HL-60 (cell line): ENCODE measurements around the gene FBLN1.

Experiments used
- GABPA ChIP-seq: IDR thresholded peaks from 2 replicates; pipeline ENCODE4 v1.6.1; 2012; ENCODE audit warnings: low read depth
- POLR2AphosphoS5 ChIP-seq: IDR thresholded peaks from 2 replicates; pipeline ENCODE4 v1.6.1; 2012; ENCODE audit warnings: low read depth
- SPI1 ChIP-seq: IDR thresholded peaks from 2 replicates; pipeline ENCODE4 v1.6.1; 2012; ENCODE audit warnings: low read depth, mild to moderate bottlenecking, borderline replicate concordance
- TF ChIP-seq, protein P1 (sequence below): IDR thresholded peaks from one replicate; pipeline ENCODE4 v1.5.1; 2011; ENCODE audit warnings: low read length, control low read depth, inconsistent platforms; ENCODE audit not compliant: insufficient read depth
- TF ChIP-seq, protein P2 (sequence below): IDR thresholded peaks from 2 replicates; pipeline ENCODE4 v1.6.1; 2012; ENCODE audit warnings: low read depth; ENCODE audit not compliant: insufficient replicate concordance

DNA sequence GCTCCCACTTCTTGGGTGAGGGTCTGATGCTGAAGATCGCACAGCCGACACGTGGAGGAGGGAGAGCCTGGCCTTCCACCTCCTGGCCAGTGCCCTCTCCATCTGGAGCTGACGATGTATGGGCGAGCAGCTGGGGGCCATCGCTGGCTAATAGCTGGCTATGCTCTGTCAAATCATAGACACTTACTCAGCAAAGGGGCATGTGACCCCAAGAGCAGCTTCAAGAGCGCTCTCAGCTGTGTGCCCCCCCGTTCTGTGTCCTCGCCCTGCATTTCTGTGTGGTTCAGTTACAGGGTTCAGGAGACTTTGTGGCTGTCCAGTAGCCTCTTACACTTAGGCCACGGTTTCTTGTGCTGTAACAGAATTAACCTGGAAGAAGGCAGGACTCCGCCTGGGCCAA is 26.4 kb downstream of the FBLN1 start:
- TF ChIP-seq POLR2AphosphoS5, result no peak
- TF ChIP-seq, protein P1, sequence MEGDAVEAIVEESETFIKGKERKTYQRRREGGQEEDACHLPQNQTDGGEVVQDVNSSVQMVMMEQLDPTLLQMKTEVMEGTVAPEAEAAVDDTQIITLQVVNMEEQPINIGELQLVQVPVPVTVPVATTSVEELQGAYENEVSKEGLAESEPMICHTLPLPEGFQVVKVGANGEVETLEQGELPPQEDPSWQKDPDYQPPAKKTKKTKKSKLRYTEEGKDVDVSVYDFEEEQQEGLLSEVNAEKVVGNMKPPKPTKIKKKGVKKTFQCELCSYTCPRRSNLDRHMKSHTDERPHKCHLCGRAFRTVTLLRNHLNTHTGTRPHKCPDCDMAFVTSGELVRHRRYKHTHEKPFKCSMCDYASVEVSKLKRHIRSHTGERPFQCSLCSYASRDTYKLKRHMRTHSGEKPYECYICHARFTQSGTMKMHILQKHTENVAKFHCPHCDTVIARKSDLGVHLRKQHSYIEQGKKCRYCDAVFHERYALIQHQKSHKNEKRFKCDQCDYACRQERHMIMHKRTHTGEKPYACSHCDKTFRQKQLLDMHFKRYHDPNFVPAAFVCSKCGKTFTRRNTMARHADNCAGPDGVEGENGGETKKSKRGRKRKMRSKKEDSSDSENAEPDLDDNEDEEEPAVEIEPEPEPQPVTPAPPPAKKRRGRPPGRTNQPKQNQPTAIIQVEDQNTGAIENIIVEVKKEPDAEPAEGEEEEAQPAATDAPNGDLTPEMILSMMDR, result no peak
- TF ChIP-seq, protein P2, sequence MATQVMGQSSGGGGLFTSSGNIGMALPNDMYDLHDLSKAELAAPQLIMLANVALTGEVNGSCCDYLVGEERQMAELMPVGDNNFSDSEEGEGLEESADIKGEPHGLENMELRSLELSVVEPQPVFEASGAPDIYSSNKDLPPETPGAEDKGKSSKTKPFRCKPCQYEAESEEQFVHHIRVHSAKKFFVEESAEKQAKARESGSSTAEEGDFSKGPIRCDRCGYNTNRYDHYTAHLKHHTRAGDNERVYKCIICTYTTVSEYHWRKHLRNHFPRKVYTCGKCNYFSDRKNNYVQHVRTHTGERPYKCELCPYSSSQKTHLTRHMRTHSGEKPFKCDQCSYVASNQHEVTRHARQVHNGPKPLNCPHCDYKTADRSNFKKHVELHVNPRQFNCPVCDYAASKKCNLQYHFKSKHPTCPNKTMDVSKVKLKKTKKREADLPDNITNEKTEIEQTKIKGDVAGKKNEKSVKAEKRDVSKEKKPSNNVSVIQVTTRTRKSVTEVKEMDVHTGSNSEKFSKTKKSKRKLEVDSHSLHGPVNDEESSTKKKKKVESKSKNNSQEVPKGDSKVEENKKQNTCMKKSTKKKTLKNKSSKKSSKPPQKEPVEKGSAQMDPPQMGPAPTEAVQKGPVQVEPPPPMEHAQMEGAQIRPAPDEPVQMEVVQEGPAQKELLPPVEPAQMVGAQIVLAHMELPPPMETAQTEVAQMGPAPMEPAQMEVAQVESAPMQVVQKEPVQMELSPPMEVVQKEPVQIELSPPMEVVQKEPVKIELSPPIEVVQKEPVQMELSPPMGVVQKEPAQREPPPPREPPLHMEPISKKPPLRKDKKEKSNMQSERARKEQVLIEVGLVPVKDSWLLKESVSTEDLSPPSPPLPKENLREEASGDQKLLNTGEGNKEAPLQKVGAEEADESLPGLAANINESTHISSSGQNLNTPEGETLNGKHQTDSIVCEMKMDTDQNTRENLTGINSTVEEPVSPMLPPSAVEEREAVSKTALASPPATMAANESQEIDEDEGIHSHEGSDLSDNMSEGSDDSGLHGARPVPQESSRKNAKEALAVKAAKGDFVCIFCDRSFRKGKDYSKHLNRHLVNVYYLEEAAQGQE, result no peak
- no peak for TF ChIP-seq SPI1
- TF ChIP-seq GABPA, result no peak
